Medulla oblongata (tissue), 1 donor: ENCODE measurements around the gene EMX1.
"Not testable (repeated sequence)": the region's sequence is repeated elsewhere in the genome, so short reads cannot be mapped to it uniquely, and the experiment has no call there.

Experiments used
- DNase-seq: peaks from one replicate; pipeline ENCODE4 v3.0.0-alpha.2; 2015; ENCODE audit errors: extremely low spot score

Gene EMX1

GRCh38 chr2:72900191-72900825, 17.0 kb upstream of the EMX1 start:
- DNase-seq: no peak

- no peak for DNase-seq
These were observed 15.9 kb upstream of the EMX1 start for GRCh38 chr2:72901426-72901825.

- DNase-seq: not testable (repeated sequence)
These were observed 9.9 kb upstream of the EMX1 start for GRCh38 chr2:72907369-72907768.

- DNase-seq: no peak
These were observed 8.6 kb upstream of the EMX1 start for GRCh38 chr2:72908741-72909140.

DNA sequence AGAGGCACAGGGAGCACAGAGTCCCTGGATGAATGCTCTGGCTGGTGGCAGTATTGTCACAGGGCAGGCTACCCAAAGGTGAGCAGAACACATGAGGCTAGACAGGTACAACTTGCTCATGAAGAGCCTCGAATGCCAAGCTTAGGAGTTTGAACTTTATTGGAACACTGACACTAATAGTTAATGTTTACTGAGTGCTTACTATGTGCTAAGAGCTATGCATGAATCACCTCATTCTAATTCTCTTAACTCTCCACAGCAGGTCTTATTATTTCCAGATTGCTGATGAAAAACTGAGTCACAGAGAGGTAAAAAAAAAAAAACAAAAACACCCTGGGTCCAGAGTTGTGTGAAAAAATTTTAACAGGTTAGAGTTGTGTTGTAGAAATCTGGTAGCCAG, 6.1 kb upstream of the EMX1 start:
- DNase-seq: no peak

DNA sequence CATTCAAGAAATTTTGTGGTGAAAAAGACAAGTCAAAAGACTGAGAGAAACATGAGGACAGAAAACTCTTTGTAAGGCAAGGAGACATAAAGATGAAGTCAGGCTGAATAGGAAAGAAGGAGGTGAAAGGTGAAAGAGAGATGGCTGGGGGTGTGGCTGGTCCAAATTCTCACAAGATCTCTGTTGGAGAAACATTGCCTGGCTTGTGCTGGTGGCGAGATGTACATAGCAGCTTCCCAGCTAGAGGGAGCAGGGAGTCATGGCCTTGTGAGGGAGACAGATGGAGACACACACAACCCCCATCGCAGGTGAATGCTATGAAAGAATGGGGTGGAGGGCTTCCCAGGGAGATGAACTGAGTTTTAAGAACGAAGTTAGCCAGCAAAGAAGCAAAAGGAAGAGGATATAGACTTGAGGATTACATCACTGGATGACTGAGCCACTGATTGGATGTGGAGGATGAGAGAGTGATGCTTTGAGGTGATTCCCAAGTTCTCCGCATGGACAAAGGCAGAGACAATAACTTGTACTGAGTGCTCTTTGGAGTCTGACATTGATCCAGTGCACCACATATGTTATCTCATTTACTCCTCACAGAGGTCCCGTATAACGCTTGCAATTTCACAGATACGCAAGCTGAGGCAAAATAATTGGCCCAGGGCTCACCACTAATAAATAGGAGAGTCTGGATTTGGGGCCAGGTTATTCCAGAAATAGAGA, 3.7 kb upstream of the EMX1 start:
- no peak for DNase-seq

DNA sequence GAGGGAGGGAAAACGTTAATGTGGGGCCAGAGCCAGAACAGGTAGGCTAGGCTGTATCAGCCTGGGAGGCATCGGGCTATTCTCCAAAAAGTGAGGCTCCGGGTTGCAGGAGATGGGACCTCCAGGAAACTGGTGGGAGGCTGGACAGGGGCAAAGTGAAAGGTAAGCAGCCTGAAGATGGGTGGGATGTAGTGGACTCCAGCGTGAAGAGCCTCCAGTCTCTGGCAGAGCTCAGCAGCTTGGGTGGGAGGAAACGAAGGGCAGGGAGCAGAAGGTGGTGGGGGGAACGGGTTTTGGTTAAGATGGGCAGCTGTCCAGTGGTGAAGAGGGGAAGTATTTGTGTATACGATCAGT, 3.1 kb upstream of the EMX1 start:
- no peak for DNase-seq

- DNase-seq: no peak
These were observed 2.6 kb upstream of the EMX1 start for GRCh38 chr2:72914589-72915319.

GRCh38 chr2:72915320-72915906, 1.9 kb upstream of the EMX1 start:
- no peak for DNase-seq

GRCh38 chr2:72915907-72916742, 1.2 kb upstream of the EMX1 start:
- DNase-seq: no peak

DNA sequence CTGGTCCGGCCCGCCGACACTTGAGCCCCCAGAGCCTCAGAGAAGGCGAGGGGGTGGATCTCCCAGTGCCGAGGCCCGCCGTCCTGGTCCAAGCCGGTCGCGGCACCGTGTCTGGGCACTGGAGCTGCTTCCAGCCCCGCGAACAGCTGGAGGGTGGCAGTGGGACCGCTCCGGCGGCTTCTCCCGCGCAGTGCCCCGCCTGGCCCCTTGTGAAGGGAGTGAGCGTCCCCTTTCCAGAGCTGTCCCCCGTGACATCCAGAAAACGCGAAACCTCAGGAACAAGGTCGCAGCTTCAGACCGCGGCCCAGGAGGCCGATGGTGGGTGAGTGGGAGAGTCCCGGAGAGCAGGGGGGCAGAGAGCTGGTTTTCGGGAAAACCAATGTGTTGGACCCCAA, 579 bp upstream of the EMX1 start:
- no peak for DNase-seq

DNA sequence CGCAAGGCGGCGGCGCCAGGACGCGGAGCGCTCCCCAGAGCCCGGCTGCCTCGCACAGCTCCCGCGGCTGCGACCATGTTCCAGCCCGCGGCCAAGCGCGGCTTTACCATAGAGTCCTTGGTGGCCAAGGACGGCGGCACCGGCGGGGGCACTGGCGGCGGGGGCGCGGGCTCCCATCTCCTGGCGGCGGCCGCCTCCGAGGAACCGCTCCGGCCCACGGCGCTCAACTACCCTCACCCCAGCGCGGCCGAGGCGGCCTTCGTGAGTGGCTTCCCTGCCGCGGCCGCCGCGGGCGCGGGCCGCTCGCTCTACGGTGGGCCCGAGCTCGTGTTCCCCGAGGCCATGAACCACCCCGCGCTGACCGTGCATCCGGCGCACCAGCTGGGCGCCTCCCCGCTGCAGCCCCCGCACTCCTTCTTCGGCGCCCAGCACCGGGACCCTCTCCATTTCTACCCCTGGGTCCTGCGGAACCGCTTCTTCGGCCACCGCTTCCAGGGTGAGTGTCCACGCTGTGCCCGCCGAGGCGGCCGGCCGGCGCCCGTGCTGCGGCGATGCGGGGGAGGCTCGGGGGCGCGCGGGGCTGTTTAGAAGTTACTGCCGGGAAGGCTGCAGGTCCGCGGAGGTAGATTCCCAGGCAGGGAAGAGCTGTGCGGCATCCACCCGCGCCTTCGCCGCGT, 696 bp downstream of the EMX1 start:
- no peak for DNase-seq

DNA sequence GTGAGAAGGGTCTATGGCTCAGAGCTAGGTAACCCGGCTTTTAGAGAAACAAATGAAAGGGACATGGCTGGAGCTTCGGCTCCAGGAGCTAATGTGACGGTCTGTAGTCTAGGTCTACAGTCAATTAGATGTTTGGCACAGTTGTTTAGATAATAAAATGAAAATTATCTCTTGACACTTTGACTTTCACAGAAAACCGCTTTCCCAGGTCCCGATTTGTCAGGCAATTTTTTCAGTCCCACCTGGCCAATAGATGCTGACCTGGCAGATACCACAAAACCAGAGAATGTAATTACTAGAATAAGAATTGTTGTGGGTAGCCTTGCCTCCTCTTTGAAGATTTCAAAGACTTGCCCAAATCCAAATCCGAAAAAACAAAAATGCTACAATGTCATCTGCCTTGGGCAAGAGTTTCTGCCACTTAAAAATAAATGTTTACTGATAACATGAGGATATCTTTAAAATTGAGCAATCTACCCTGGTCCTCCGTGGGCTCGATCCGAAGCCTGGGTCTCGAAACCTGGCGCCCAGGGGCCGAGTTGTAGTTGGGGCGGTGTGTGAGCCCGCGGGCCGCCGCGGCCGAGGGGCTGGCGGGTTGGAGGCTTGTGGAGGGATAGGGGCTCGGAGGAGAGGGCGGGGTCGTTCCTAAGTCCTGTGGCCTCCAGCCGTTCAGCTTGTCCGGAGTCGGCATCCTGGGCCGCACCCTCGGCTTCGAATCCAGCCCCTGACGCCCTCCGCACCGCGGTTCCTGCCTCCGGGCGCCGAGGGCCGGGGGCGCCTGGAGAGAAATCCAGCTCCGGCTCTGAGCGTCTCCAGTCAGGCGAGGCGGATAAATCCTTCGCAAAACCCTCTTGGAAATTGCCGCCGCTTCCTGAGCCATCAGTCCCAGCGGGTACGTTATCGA, 2.3 kb downstream of the EMX1 start:
- no peak for DNase-seq

- DNase-seq: no peak
These were observed 3.2 kb downstream of the EMX1 start for GRCh38 chr2:72920318-72921087.

GRCh38 chr2:72921088-72921851, 4.0 kb downstream of the EMX1 start:
- no peak for DNase-seq

DNA sequence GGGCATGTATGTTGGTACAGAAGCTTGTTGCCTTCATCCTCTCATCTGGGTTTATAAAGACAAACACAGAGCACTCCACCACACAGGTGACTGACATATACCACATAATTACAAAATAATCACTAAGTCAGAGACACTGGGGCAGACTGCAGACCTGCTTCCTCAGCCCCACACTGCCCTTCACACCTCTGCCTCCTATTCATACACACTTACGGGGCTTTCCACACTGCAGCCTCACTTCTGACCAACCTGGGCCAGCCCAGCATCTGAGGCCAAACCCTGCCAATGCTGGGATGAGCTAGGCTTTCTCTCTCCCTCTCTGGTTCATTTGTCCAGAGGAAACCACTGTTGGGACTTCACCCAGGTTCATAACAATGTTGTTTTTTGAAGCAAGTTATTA, 4.5 kb downstream of the EMX1 start:
- DNase-seq: no peak

DNA sequence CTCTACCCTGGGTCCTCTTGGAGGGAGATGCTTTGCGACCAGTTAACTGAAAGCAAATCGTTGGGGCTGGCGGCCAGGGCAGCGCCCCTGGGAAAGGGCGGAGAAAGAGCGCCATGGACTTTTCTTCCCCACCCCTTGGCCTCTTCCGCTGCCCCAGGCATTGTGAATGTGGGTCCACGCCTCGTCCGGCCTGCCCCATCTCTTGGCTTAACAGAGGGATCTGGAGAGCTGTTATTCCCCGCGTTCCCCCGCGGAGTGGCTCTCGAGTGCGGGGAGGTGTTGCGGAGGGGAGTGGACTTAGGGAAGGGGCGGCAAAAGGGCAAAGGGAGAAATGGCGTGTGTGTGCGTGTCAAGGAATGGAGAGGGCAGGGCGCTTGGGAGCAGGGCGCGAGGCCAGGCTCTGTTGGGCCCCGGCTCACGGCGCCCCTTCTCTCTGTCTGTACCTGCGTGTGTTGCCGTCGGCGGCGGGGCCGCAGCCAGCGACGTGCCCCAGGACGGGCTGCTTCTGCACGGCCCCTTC, 6.6 kb downstream of the EMX1 start:
- DNase-seq: no peak
